HEK293T (cell line): ENCODE results near the gene FBXO38.

Experiments
- BHLHE40 ChIP-seq: fragments of 450-650 bp; IDR thresholded peaks from 2 replicates; pipeline ENCODE4 v1.6.1; 2016; ENCODE audit warnings: mild to moderate bottlenecking, moderate library complexity, borderline replicate concordance
- ELF4 ChIP-seq: fragments of 450-650 bp; IDR thresholded peaks from 2 replicates; pipeline ENCODE4 v1.6.1; 2017; ENCODE audit warnings: antibody characterized with exemption
- FOXK2 ChIP-seq: fragments of 450-650 bp; IDR thresholded peaks from 2 replicates; pipeline ENCODE4 v1.6.1; 2016; ENCODE audit warnings: mild to moderate bottlenecking
- FOXM1 ChIP-seq: fragments of 450-650 bp; IDR thresholded peaks from 2 replicates; pipeline ENCODE4 v1.6.1; 2017; ENCODE audit warnings: mild to moderate bottlenecking, borderline replicate concordance
- HDGF ChIP-seq: fragments of 450-650 bp; IDR thresholded peaks from 2 replicates; pipeline ENCODE4 v1.6.1; 2017; ENCODE audit warnings: antibody characterized with exemption, borderline replicate concordance
- LEF1 ChIP-seq: fragments of 450-650 bp; IDR thresholded peaks from 2 replicates; pipeline ENCODE4 v1.6.1; 2017; ENCODE audit warnings: mild to moderate bottlenecking, borderline replicate concordance
- SUZ12 ChIP-seq: fragments of 450-650 bp; IDR thresholded peaks from 2 replicates; pipeline ENCODE4 v1.6.1; 2016; ENCODE audit warnings: mild to moderate bottlenecking
- ZNF384 ChIP-seq: fragments of 450-650 bp; IDR thresholded peaks from 2 replicates; pipeline ENCODE4 v1.6.1; 2016

DNA sequence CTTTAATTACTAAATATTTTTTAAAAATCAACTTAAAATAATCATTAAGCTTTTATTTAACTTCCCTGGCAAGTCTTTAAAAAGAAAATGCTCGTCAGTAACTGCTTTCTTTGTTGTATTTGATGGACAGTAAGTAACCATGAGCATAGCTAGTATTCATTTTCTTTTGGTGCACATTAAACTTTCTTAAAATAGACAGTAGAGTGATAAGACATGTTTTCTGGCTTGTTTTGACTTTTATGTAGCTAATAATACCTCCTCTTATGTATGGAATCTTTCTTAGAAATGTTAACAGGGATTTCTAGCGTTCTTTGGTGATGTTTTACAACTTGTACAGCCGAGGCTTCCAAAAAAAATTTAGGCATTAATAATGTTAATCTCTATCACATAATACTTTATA is 22.6 kb downstream of the FBXO38 start:
- no peak for TF ChIP-seq BHLHE40
- no peak for TF ChIP-seq ZNF384
- TF ChIP-seq ELF4: no peak
- TF ChIP-seq LEF1: no peak
- TF ChIP-seq HDGF: no peak
- TF ChIP-seq SUZ12: no peak
- no peak for TF ChIP-seq FOXK2
- TF ChIP-seq FOXM1: no peak
